ENCODE data around the gene NCK2. TPM values are rescaled to one million over a fixed set of nuclear protein-coding genes. Genes with fewer than 3 reads are reported as not detected.

NCK2 gene
- polyA plus RNA-seq, 3 donors = 2.5 to 18.2 (median 7.6) TPM

DNA sequence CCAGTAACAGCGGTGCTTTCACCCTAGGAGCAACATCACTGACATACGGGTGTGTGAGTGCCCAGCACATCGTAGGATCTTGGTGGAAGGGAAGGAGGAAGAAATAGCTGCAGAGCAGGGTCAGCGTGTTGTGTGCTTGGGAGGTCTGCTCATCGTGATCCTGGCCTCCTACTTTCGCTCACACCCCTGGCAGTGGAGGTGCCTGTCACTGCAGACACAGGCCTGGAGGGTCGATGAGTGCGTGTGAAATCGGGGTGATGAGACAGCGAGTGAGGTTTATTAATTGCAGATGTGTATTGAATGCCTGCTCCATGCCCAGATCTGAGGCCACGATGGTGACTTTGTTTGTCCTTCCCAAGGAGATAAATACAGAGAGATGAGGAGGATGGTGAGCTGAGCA, 126.1 kb downstream of the NCK2 start:
- H3K36me3 ChIP-seq (replicated peaks in 1 of 2; ENCODE audit: control insufficient read depth in 1 of 2, insufficient read depth in 2 of 2, low read length in 2 of 2) = no peaks in the 10 kb centered on the region
- intact Hi-C loops (cut with micrococcal nuclease) = no loop called here
- H3K27me3 ChIP-seq (ENCODE audit: control insufficient read depth in 2 of 2, insufficient read depth in 2 of 2, low read length in 2 of 2) = no peaks in the 10 kb centered on the region
- Mint-ChIP-seq H3K4me1 (peaks cover 13% of the 10 kb centered on the region), H3K9me3 (no peaks in the 10 kb centered on the region), H3K27ac (peak overlapping the region in 2 of 7 donors; percentile 2 to 51), H3K4me3 (no peak overlapping the region), H3K27me3 (ENCODE audit: low read depth in 3 of 3) (no peaks in the 10 kb centered on the region), H3K36me3 (peaks cover 19 to 27% of the 10 kb centered on the region in 2 donors)
- TF ChIP-seq, protein P1, sequence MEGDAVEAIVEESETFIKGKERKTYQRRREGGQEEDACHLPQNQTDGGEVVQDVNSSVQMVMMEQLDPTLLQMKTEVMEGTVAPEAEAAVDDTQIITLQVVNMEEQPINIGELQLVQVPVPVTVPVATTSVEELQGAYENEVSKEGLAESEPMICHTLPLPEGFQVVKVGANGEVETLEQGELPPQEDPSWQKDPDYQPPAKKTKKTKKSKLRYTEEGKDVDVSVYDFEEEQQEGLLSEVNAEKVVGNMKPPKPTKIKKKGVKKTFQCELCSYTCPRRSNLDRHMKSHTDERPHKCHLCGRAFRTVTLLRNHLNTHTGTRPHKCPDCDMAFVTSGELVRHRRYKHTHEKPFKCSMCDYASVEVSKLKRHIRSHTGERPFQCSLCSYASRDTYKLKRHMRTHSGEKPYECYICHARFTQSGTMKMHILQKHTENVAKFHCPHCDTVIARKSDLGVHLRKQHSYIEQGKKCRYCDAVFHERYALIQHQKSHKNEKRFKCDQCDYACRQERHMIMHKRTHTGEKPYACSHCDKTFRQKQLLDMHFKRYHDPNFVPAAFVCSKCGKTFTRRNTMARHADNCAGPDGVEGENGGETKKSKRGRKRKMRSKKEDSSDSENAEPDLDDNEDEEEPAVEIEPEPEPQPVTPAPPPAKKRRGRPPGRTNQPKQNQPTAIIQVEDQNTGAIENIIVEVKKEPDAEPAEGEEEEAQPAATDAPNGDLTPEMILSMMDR (IDR thresholded peaks at IDR 0.05) = no peak
- H3K4me1 ChIP-seq (ENCODE audit: control insufficient read depth in 1 of 2, insufficient read depth in 2 of 2, low read length in 2 of 2) = peaks cover 5 to 10% of the 10 kb centered on the region in 2 donors
- DNase-seq = no peak
- no peak overlapping the region for H3K27ac ChIP-seq (ENCODE audit: low read depth in 1 of 2, low read length in 2 of 2)
- no peak overlapping the region for H3K4me2 ChIP-seq (replicated peaks; ENCODE audit: extremely low read depth, low read length, poor library complexity, severe bottlenecking)
- 93% methylated on average over 9 of the region's 11 CpGs for WGBS (ENCODE audit: insufficient coverage)
- H3K4me3 ChIP-seq (replicated peaks in 1 of 3; ENCODE audit: low read depth in 2 of 3, low read length in 3 of 3) = no peak overlapping the region
- peaks cover 6% of the 10 kb centered on the region for H3K79me2 ChIP-seq (ENCODE audit: insufficient read depth, low read length)
- no peak overlapping the region for H2AFZ ChIP-seq (ENCODE audit: insufficient read depth, low read depth, low read length, poor library complexity, severe bottlenecking)
- H3K9ac ChIP-seq (ENCODE audit: insufficient read depth, low read length, poor library complexity, severe bottlenecking) = no peak overlapping the region
- no peaks in the 10 kb centered on the region for H3K9me3 ChIP-seq (replicated peaks in 1 of 2; ENCODE audit: control insufficient read depth in 1 of 2, insufficient read depth in 1 of 2, low read length in 2 of 2)
- H4K20me1 ChIP-seq (ENCODE audit: insufficient read depth, low read length) = peaks cover 11% of the 10 kb centered on the region

DNA sequence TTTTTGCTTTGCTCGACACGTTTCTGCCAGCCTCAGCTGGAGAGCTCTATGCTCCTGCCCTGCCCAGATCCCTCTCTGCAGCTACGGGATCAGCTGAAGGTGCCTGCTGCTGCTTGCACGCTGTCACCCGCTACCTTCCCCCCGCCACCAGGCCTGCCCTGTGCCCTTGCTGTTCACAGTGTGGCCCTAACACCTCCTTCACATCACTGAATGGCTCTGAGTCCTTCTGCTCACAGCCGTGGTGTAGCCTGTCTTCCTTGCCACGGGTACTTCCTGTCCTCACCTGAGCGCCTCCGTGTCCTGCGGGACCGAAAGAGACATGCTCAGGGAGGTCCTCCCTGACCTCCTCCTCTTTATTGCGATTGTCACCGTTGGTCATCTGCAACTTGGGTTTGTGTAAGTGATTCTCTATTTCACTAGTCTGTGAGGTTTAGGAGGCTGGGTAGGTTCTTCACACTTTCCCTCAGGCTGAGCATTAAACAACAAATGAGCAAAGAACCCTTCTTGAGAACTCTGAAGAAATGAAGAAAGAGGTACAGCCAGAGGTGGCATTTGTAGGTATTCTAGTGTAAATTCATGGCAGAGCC, 127.5 kb downstream of the NCK2 start:
- H3K36me3 ChIP-seq (replicated peaks in 1 of 2; ENCODE audit: control insufficient read depth in 1 of 2, insufficient read depth in 2 of 2, low read length in 2 of 2) = no peaks in the 10 kb centered on the region
- peaks cover 5 to 10% of the 10 kb centered on the region in 2 donors for H3K4me1 ChIP-seq (ENCODE audit: control insufficient read depth in 1 of 2, insufficient read depth in 2 of 2, low read length in 2 of 2)
- H3K36me3 Mint-ChIP-seq = peaks cover 23 to 27% of the 10 kb centered on the region in 2 donors
- no peak for DNase-seq
- no peak overlapping the region for H3K4me3 Mint-ChIP-seq
- H4K20me1 ChIP-seq (ENCODE audit: insufficient read depth, low read length) = peaks cover 8% of the 10 kb centered on the region
- no peak overlapping the region for H3K27ac ChIP-seq (ENCODE audit: low read depth in 1 of 2, low read length in 2 of 2)
- peaks cover 6% of the 10 kb centered on the region for H3K79me2 ChIP-seq (ENCODE audit: insufficient read depth, low read length)
- no peaks in the 10 kb centered on the region for H3K27me3 ChIP-seq (ENCODE audit: control insufficient read depth in 2 of 2, insufficient read depth in 2 of 2, low read length in 2 of 2)
- peaks cover 13% of the 10 kb centered on the region for H3K4me1 Mint-ChIP-seq
- TF ChIP-seq, protein P1 (IDR thresholded peaks at IDR 0.05) = no peak
- H3K9me3 ChIP-seq (replicated peaks in 1 of 2; ENCODE audit: control insufficient read depth in 1 of 2, insufficient read depth in 1 of 2, low read length in 2 of 2) = no peaks in the 10 kb centered on the region
- no peak overlapping the region for H3K9ac ChIP-seq (ENCODE audit: insufficient read depth, low read length, poor library complexity, severe bottlenecking)
- peaks cover 0 to 4% (median 0%) of the 10 kb centered on the region in 7 donors for H3K9me3 Mint-ChIP-seq
- H2AFZ ChIP-seq (ENCODE audit: insufficient read depth, low read depth, low read length, poor library complexity, severe bottlenecking) = no peak overlapping the region
- WGBS (ENCODE audit: insufficient coverage) = 95% methylated on average over 7 of the region's 14 CpGs
- no peak overlapping the region for H3K4me2 ChIP-seq (replicated peaks; ENCODE audit: extremely low read depth, low read length, poor library complexity, severe bottlenecking)
- intact Hi-C loops (cut with micrococcal nuclease) = no loop called here
- no peaks in the 10 kb centered on the region for H3K27me3 Mint-ChIP-seq (ENCODE audit: low read depth in 3 of 3)
- no peak overlapping the region for H3K4me3 ChIP-seq (replicated peaks in 1 of 3; ENCODE audit: low read depth in 2 of 3, low read length in 3 of 3)
- H3K27ac Mint-ChIP-seq = peak overlapping the region in 2 of 7 donors; percentile 32 to 76

All from CD14-positive monocyte (primary cell).